ENCODE results near the gene SWT1.

SWT1 gene

GRCh38 chr1:185292237-185292636 is 135.3 kb downstream of the SWT1 start:
- no peak for TF ChIP-seq CTCF (IDR thresholded peaks at IDR 0.05; ENCODE audit: low read depth, low read length)
- DNase-seq (ENCODE audit: extremely low read depth, low read depth): no peak

GRCh38 chr1:185293967-185294542 is 137.1 kb downstream of the SWT1 start:
- no peak for DNase-seq (ENCODE audit: extremely low read depth, low read depth)

GRCh38 chr1:185295091-185295490 is 138.1 kb downstream of the SWT1 start:
- no peak for TF ChIP-seq CTCF (IDR thresholded peaks at IDR 0.05; ENCODE audit: low read depth, low read length)
- DNase-seq (ENCODE audit: extremely low read depth, low read depth): no peak

More at GRCh38 chr1:185293967-185294542, 137.1 kb downstream of the SWT1 start:
- TF ChIP-seq CTCF (IDR thresholded peaks at IDR 0.05; ENCODE audit: low read depth, low read length): no peak

GRCh38 chr1:185297982-185298381 is 141.0 kb downstream of the SWT1 start:
- DNase-seq (ENCODE audit: extremely low read depth, low read depth): no peak
- TF ChIP-seq CTCF (IDR thresholded peaks at IDR 0.05; ENCODE audit: low read depth, low read length): no peak

- no peak for DNase-seq (ENCODE audit: extremely low read depth, low read depth)
Observed at GRCh38 chr1:185300152-185300551, 143.2 kb downstream of the SWT1 start.

GRCh38 chr1:185305419-185305818 is 148.5 kb downstream of the SWT1 start:
- TF ChIP-seq CTCF (IDR thresholded peaks at IDR 0.05; ENCODE audit: low read depth, low read length): no peak

More at GRCh38 chr1:185300152-185300551, 143.2 kb downstream of the SWT1 start:
- no peak for TF ChIP-seq CTCF (IDR thresholded peaks at IDR 0.05; ENCODE audit: low read depth, low read length)

GRCh38 chr1:185308126-185308525 is 151.2 kb downstream of the SWT1 start:
- TF ChIP-seq CTCF (IDR thresholded peaks at IDR 0.05; ENCODE audit: low read depth, low read length): no peak
- no peak for DNase-seq (ENCODE audit: extremely low read depth, low read depth)

More at GRCh38 chr1:185305419-185305818, 148.5 kb downstream of the SWT1 start:
- DNase-seq (ENCODE audit: extremely low read depth, low read depth): no peak
